HuH-7 (cell line): Measurements from ENCODE around the gene BHLHA9.
"Not testable (repeated sequence)": the region's sequence is repeated elsewhere in the genome, so short reads cannot be mapped to it uniquely, and the experiment has no call there.

Experiments used
- DNase-seq: peaks from one replicate; pipeline ENCODE4 v3.0.0; 2011; ENCODE audit warnings: low spot score

BHLHA9 gene

GRCh38 chr17:1270210-1271029 is at the start of gene BHLHA9:
TSS of gene BHLHA9 (plus strand) at chr17:1270444. CDS start at chr17:1270564, 120 bp downstream.
- no peak for DNase-seq

- DNase-seq: no peak
Measured at GRCh38 chr17:1221209-1221608, 49.0 kb upstream of the BHLHA9 start.

GRCh38 chr17:1222321-1222720 is 47.9 kb upstream of the BHLHA9 start:
- DNase-seq: no peak

- no peak for DNase-seq
Measured at GRCh38 chr17:1223662-1224061, 46.6 kb upstream of the BHLHA9 start.

GRCh38 chr17:1224330-1224729 is 45.9 kb upstream of the BHLHA9 start:
- DNase-seq: peak; percentile 57

GRCh38 chr17:1226308-1226707 is 43.9 kb upstream of the BHLHA9 start:
- DNase-seq: no peak

GRCh38 chr17:1227365-1227764 is 42.9 kb upstream of the BHLHA9 start:
- no peak for DNase-seq

GRCh38 chr17:1227917-1228780 is 42.1 kb upstream of the BHLHA9 start:
- no peak for DNase-seq

GRCh38 chr17:1228781-1229348 is 41.4 kb upstream of the BHLHA9 start:
- DNase-seq: no peak

GRCh38 chr17:1229349-1229899 is 40.8 kb upstream of the BHLHA9 start:
- DNase-seq: no peak

- DNase-seq: no peak
Measured at GRCh38 chr17:1229900-1230501, 40.2 kb upstream of the BHLHA9 start.

- no peak for DNase-seq
Measured at GRCh38 chr17:1231456-1231855, 38.8 kb upstream of the BHLHA9 start.

GRCh38 chr17:1232331-1232730 is 37.9 kb upstream of the BHLHA9 start:
- no peak for DNase-seq

- no peak for DNase-seq
Measured at GRCh38 chr17:1232786-1233185, 37.5 kb upstream of the BHLHA9 start.

- DNase-seq: no peak
Measured at GRCh38 chr17:1234455-1234854, 35.8 kb upstream of the BHLHA9 start.

GRCh38 chr17:1237471-1237870 is 32.8 kb upstream of the BHLHA9 start:
- no peak for DNase-seq

GRCh38 chr17:1239210-1239609 is 31.0 kb upstream of the BHLHA9 start:
- no peak for DNase-seq

- not testable (repeated sequence) for DNase-seq
Measured at GRCh38 chr17:1240426-1240825, 29.8 kb upstream of the BHLHA9 start.

GRCh38 chr17:1241929-1242328 is 28.3 kb upstream of the BHLHA9 start:
- DNase-seq: no peak

- DNase-seq: no peak
Measured at GRCh38 chr17:1244606-1245012, 25.6 kb upstream of the BHLHA9 start.

GRCh38 chr17:1251866-1252608 is 18.2 kb upstream of the BHLHA9 start:
- no peak for DNase-seq
